BLaER1 (cell line): ENCODE data around the gene NTM.

Experiments
- H3K27ac ChIP-seq: shearing (Covaris generic); formaldehyde crosslinking; 2 replicates; pipeline ENCODE4 v1.8.1; 2022
- H3K27me3 ChIP-seq: shearing (Covaris generic); formaldehyde crosslinking; 2 replicates; pipeline ENCODE4 v1.8.1; 2022
- H3K36me3 ChIP-seq: shearing (Covaris generic); formaldehyde crosslinking; 2 replicates; pipeline ENCODE4 v1.8.1; 2022
- H3K4me1 ChIP-seq: shearing (Covaris generic); formaldehyde crosslinking; 2 replicates; pipeline ENCODE4 v1.8.1; 2022
- H3K4me2 ChIP-seq: shearing (Covaris generic); formaldehyde crosslinking; 2 replicates; pipeline ENCODE4 v1.8.1; 2022
- H3K4me3 ChIP-seq: shearing (Covaris generic); formaldehyde crosslinking; 2 replicates; pipeline ENCODE4 v1.8.1; 2022
- H3K9ac ChIP-seq: shearing (Covaris generic); formaldehyde crosslinking; 2 replicates; pipeline ENCODE4 v1.8.1; 2022
- H3K9me3 ChIP-seq: shearing (Covaris generic); formaldehyde crosslinking; 2 replicates; pipeline ENCODE4 v1.8.1; 2022
- H4K20me1 ChIP-seq: shearing (Covaris generic); formaldehyde crosslinking; 2 replicates; pipeline ENCODE4 v1.8.1; 2022
- Cebpa-rat ChIP-seq: shearing (Covaris generic); IDR thresholded peaks from 2 replicates; pipeline ENCODE4 v1.8.1; 2022

NTM gene

GRCh38 chr11:131744847-131745246 lies 374.4 kb downstream of the NTM start:
- Histone ChIP-seq H3K4me3 (no peak overlapping the region), H3K9me3 (no peaks in the 10 kb centered on the region), H3K36me3 (no peaks in the 10 kb centered on the region), H4K20me1 (no peaks in the 10 kb centered on the region), H3K27me3 (no peaks in the 10 kb centered on the region), H3K4me1 (no peaks in the 10 kb centered on the region), H3K9ac (no peak overlapping the region), H3K27ac (no peak overlapping the region), H3K4me2 (no peak overlapping the region)
- no peak for TF ChIP-seq Cebpa-rat

- no peak for TF ChIP-seq Cebpa-rat
- Histone ChIP-seq H3K9me3 (no peaks in the 10 kb centered on the region), H3K4me3 (no peak overlapping the region), H3K27me3 (no peaks in the 10 kb centered on the region), H3K9ac (no peak overlapping the region), H3K4me2 (no peak overlapping the region), H3K4me1 (no peaks in the 10 kb centered on the region), H3K36me3 (no peaks in the 10 kb centered on the region), H4K20me1 (no peaks in the 10 kb centered on the region), H3K27ac (no peak overlapping the region)
These were observed 375.0 kb downstream of the NTM start for GRCh38 chr11:131745405-131745804.

- no peaks in the 10 kb centered on the region for H3K27me3 ChIP-seq
- H4K20me1 ChIP-seq = no peaks in the 10 kb centered on the region
- H3K36me3 ChIP-seq = no peaks in the 10 kb centered on the region
- no peak for TF ChIP-seq Cebpa-rat
- H3K4me3 ChIP-seq = no peak overlapping the region
- H3K27ac ChIP-seq = no peak overlapping the region
- no peak overlapping the region for H3K4me2 ChIP-seq
- no peak overlapping the region for H3K9ac ChIP-seq
- no peaks in the 10 kb centered on the region for H3K9me3 ChIP-seq
- no peaks in the 10 kb centered on the region for H3K4me1 ChIP-seq
These were observed 375.8 kb downstream of the NTM start for GRCh38 chr11:131746201-131746600.

GRCh38 chr11:131748151-131749050 lies 378.0 kb downstream of the NTM start:
- no peak overlapping the region for H3K4me3 ChIP-seq
- no peaks in the 10 kb centered on the region for H4K20me1 ChIP-seq
- no peak for TF ChIP-seq Cebpa-rat
- no peaks in the 10 kb centered on the region for H3K36me3 ChIP-seq
- H3K4me1 ChIP-seq = no peaks in the 10 kb centered on the region
- H3K27me3 ChIP-seq = no peaks in the 10 kb centered on the region
- no peak overlapping the region for H3K9ac ChIP-seq
- no peak overlapping the region for H3K27ac ChIP-seq
- H3K4me2 ChIP-seq = no peak overlapping the region
- H3K9me3 ChIP-seq = no peaks in the 10 kb centered on the region

DNA sequence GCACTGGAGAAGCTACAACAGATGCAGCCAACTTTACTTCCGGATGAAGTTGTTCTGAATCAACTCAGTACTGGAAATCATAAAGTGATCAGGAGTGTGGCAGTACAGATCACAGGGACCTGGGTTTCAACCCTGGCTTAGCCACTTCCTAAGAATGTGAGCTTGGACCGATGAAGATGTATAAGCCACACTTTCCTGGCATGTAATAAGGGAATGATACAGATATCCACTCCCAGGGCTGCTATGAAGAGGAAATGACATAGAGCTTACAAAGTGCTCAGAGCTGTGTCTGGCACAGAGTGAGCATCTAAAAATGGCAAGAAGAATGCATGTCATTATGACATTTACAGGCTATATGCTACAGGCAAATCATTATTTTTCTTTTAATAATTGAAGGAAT lies 378.7 kb downstream of the NTM start:
- no peak overlapping the region for H3K9ac ChIP-seq
- H3K27ac ChIP-seq = no peak overlapping the region
- no peaks in the 10 kb centered on the region for H3K27me3 ChIP-seq
- no peaks in the 10 kb centered on the region for H4K20me1 ChIP-seq
- H3K4me3 ChIP-seq = no peak overlapping the region
- no peaks in the 10 kb centered on the region for H3K4me1 ChIP-seq
- no peak overlapping the region for H3K4me2 ChIP-seq
- TF ChIP-seq Cebpa-rat = no peak
- H3K36me3 ChIP-seq = no peaks in the 10 kb centered on the region
- no peaks in the 10 kb centered on the region for H3K9me3 ChIP-seq

DNA sequence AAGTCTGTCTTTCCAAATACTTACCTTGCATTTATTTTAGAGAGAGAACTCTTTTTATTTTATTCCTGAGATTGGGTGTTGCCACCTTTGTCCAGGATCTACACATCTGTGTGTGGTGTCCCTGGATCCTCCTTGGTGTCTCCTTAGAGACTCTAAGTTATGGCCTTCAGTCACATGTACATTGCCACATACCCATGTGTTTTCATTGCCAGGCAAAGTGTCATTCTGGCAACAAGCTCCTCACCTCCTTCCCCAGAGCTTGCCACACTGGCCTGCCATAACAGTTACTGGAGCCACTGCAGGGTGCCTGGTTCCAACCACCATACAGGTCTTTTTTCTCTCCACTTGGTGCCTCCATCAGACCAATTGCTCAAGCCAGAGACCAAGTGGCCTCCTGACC lies 379.7 kb downstream of the NTM start:
- Histone ChIP-seq H3K27ac (no peak overlapping the region), H3K9me3 (no peaks in the 10 kb centered on the region), H3K4me3 (no peak overlapping the region), H3K4me2 (no peak overlapping the region), H3K36me3 (no peaks in the 10 kb centered on the region), H3K9ac (no peak overlapping the region), H3K27me3 (no peaks in the 10 kb centered on the region), H4K20me1 (no peaks in the 10 kb centered on the region), H3K4me1 (no peaks in the 10 kb centered on the region)
- TF ChIP-seq Cebpa-rat = no peak

GRCh38 chr11:131750692-131751091 lies 380.3 kb downstream of the NTM start:
- no peak overlapping the region for H3K9ac ChIP-seq
- no peaks in the 10 kb centered on the region for H3K4me1 ChIP-seq
- no peak for TF ChIP-seq Cebpa-rat
- no peaks in the 10 kb centered on the region for H3K9me3 ChIP-seq
- H3K36me3 ChIP-seq = no peaks in the 10 kb centered on the region
- no peaks in the 10 kb centered on the region for H3K27me3 ChIP-seq
- H3K27ac ChIP-seq = no peak overlapping the region
- no peak overlapping the region for H3K4me2 ChIP-seq
- no peaks in the 10 kb centered on the region for H4K20me1 ChIP-seq
- no peak overlapping the region for H3K4me3 ChIP-seq

GRCh38 chr11:131754671-131755070 lies 384.3 kb downstream of the NTM start:
- Histone ChIP-seq H3K9me3 (no peaks in the 10 kb centered on the region), H3K4me2 (no peak overlapping the region), H3K27me3 (no peaks in the 10 kb centered on the region), H3K27ac (no peak overlapping the region), H3K4me3 (no peak overlapping the region), H4K20me1 (no peaks in the 10 kb centered on the region), H3K9ac (no peak overlapping the region), H3K36me3 (no peaks in the 10 kb centered on the region), H3K4me1 (no peaks in the 10 kb centered on the region)
- TF ChIP-seq Cebpa-rat = no peak

- no peaks in the 10 kb centered on the region for H3K36me3 ChIP-seq
- no peak overlapping the region for H3K9ac ChIP-seq
- no peaks in the 10 kb centered on the region for H3K4me1 ChIP-seq
- no peaks in the 10 kb centered on the region for H3K9me3 ChIP-seq
- H3K27me3 ChIP-seq = no peaks in the 10 kb centered on the region
- H4K20me1 ChIP-seq = no peaks in the 10 kb centered on the region
- no peak overlapping the region for H3K4me3 ChIP-seq
- TF ChIP-seq Cebpa-rat = no peak
- H3K27ac ChIP-seq = no peak overlapping the region
- no peak overlapping the region for H3K4me2 ChIP-seq
These were observed 386.2 kb downstream of the NTM start for GRCh38 chr11:131756479-131757110.

GRCh38 chr11:131758726-131759125 lies 388.3 kb downstream of the NTM start:
- H3K36me3 ChIP-seq = no peaks in the 10 kb centered on the region
- TF ChIP-seq Cebpa-rat = no peak

More at GRCh38 chr11:131758726-131759125, 388.3 kb downstream of the NTM start:
- no peaks in the 10 kb centered on the region for H3K4me1 ChIP-seq
- no peaks in the 10 kb centered on the region for H3K9me3 ChIP-seq
- H3K27ac ChIP-seq = no peak overlapping the region
- no peak overlapping the region for H3K9ac ChIP-seq
- H3K27me3 ChIP-seq = no peaks in the 10 kb centered on the region
- no peak overlapping the region for H3K4me2 ChIP-seq
- no peak overlapping the region for H3K4me3 ChIP-seq
- no peaks in the 10 kb centered on the region for H4K20me1 ChIP-seq
